ENCODE results near the gene ADCY4.

DNA sequence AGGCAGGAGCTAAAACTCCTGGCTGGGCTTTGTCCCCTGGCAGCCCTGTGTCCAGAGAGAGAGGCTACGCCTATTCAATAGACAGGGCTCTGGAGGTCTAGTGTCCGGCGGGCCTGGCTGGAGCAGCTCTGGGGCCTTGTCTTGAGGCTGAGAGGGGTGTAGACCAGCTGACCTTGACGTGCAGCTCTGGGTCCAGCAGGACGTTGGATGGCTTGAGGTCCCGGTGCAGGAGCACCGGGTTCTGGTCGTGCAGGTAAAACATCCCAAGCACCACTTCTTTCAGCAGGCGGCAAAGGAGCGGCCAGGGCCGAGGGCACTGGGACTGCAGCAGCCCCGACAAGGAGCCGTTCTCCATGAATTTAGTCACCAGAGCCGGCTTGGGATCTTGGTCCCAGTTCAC is 4.0 kb upstream of the ADCY4 start:
- TF ChIP-seq, protein P1, sequence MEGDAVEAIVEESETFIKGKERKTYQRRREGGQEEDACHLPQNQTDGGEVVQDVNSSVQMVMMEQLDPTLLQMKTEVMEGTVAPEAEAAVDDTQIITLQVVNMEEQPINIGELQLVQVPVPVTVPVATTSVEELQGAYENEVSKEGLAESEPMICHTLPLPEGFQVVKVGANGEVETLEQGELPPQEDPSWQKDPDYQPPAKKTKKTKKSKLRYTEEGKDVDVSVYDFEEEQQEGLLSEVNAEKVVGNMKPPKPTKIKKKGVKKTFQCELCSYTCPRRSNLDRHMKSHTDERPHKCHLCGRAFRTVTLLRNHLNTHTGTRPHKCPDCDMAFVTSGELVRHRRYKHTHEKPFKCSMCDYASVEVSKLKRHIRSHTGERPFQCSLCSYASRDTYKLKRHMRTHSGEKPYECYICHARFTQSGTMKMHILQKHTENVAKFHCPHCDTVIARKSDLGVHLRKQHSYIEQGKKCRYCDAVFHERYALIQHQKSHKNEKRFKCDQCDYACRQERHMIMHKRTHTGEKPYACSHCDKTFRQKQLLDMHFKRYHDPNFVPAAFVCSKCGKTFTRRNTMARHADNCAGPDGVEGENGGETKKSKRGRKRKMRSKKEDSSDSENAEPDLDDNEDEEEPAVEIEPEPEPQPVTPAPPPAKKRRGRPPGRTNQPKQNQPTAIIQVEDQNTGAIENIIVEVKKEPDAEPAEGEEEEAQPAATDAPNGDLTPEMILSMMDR (IDR thresholded peaks at IDR 0.05): no peak
- TF ChIP-seq POLR2A (IDR thresholded peaks at IDR 0.05): no peak

Data from testis (tissue), 2 donors.